DMS153 (cell line): Measurements from ENCODE around the gene NKTR.
"Not testable (repeated sequence)": the region's sequence is repeated elsewhere in the genome, so short reads cannot be mapped to it uniquely, and the experiment has no call there.

Source experiments
- DNase-seq: peaks from one replicate; lab custom pipeline; 2025; lab: John Stamatoyannopoulos, UW

The NKTR gene

GRCh38 chr3:42600111-42600957 lies at the start of gene NKTR:
Gene NKTR (plus strand): TSS chr3:42600686. CDS start chr3:42601007, 321 bp downstream.
- DNase-seq, result peak; percentile 91

GRCh38 chr3:42552830-42553229 lies 47.7 kb upstream of the NKTR start:
- DNase-seq, result no peak

- DNase-seq, result no peak
Observed at GRCh38 chr3:42556089-42556632, 44.3 kb upstream of the NKTR start.

GRCh38 chr3:42556817-42557216 lies 43.7 kb upstream of the NKTR start:
- not testable (repeated sequence) for DNase-seq

- no peak for DNase-seq
Observed at GRCh38 chr3:42557854-42558253, 42.6 kb upstream of the NKTR start.

- no peak for DNase-seq
Observed at GRCh38 chr3:42562047-42562907, 38.2 kb upstream of the NKTR start.

GRCh38 chr3:42569593-42570142 lies 30.8 kb upstream of the NKTR start:
- DNase-seq, result no peak

- no peak for DNase-seq
Observed at GRCh38 chr3:42572278-42572677, 28.2 kb upstream of the NKTR start.

- no peak for DNase-seq
Observed at GRCh38 chr3:42575137-42575741, 25.2 kb upstream of the NKTR start.

GRCh38 chr3:42578054-42578453 lies 22.4 kb upstream of the NKTR start:
- DNase-seq, result no peak

GRCh38 chr3:42579346-42579745 lies 21.1 kb upstream of the NKTR start:
- DNase-seq, result not testable (repeated sequence)

GRCh38 chr3:42581400-42581708 lies 19.1 kb upstream of the NKTR start:
- DNase-seq, result no peak

- peak; percentile 56 for DNase-seq
Observed at GRCh38 chr3:42581709-42582473, 18.6 kb upstream of the NKTR start, which contains the start of gene SEC22C. Gene SEC22C (minus strand): TSS chr3:42581967. CDS start chr3:42569046, 12,921 bp downstream.

GRCh38 chr3:42582474-42583070 lies 17.9 kb upstream of the NKTR start:
- no peak for DNase-seq

- no peak for DNase-seq
Observed at GRCh38 chr3:42588625-42589024, 11.9 kb upstream of the NKTR start.

GRCh38 chr3:42589382-42590109 lies 10.9 kb upstream of the NKTR start:
- no peak for DNase-seq

GRCh38 chr3:42590989-42591756 lies 9.3 kb upstream of the NKTR start:
- DNase-seq, result no peak

- DNase-seq, result no peak
Observed at GRCh38 chr3:42591811-42592210, 8.7 kb upstream of the NKTR start.

GRCh38 chr3:42593635-42594034 lies 6.9 kb upstream of the NKTR start:
- DNase-seq, result no peak
